DOHH2 (cell line): ENCODE measurements around the gene TRIM14.

Source experiments
- CTCF ChIP-seq: fragments of 200-600 bp; sonication (generic); IDR thresholded peaks from one replicate; pipeline ENCODE4 v1.5.1; 2014; ENCODE audit warnings: antibody characterized with exemption, mild to moderate bottlenecking, low read depth, low read length; ENCODE audit not compliant: poor library complexity, severe bottlenecking
- EZH2phosphoT487 ChIP-seq: fragments of 200-600 bp; sonication (generic); IDR thresholded peaks from 2 replicates; pipeline ENCODE4 v1.6.1; 2017; ENCODE audit warnings: borderline replicate concordance, mild to moderate bottlenecking, antibody characterized with exemption, low read length, moderate library complexity, mixed read lengths

GRCh38 chr9:98100456-98100855, 18.6 kb downstream of the TRIM14 start:
- TF ChIP-seq CTCF (no peak), EZH2phosphoT487 (no peak)
